Nephron (organoid): Measurements from ENCODE around the gene KIAA0930.

Source experiments
- H3K27ac Mint-ChIP-seq, 3 experiments: 2 replicates each; pipeline ENCODE4 v1.8.0; 2020; ENCODE audit warnings: mixed read lengths in 3 of 3, mild to moderate bottlenecking in 2 of 3, moderate library complexity in 1 of 3
- H3K27me3 Mint-ChIP-seq: 2 replicates; pipeline ENCODE4 v1.8.0; 2021; ENCODE audit warnings: low read depth, mild to moderate bottlenecking, moderate library complexity, mixed read lengths
- H3K36me3 Mint-ChIP-seq: 2 replicates; pipeline ENCODE4 v1.8.0; 2020; ENCODE audit warnings: low read depth, mixed read lengths
- H3K4me1 Mint-ChIP-seq: 2 replicates; pipeline ENCODE4 v1.8.0; 2020; ENCODE audit warnings: mixed read lengths
- H3K4me3 Mint-ChIP-seq, 3 experiments: 2 replicates each; pipeline ENCODE4 v1.8.0; 2020; ENCODE audit warnings: mild to moderate bottlenecking in 3 of 3, mixed read lengths in 3 of 3, moderate library complexity in 2 of 3
- H3K9me3 Mint-ChIP-seq: 2 replicates; pipeline ENCODE4 v1.8.0; 2020; ENCODE audit warnings: mixed read lengths
- TF ChIP-seq, protein P1 (sequence below), 3 experiments: fragments of 200-600 bp; sonication (generic); IDR thresholded peaks; one replicate each; pipeline ENCODE4 v1.5.0; 2021; ENCODE audit warnings: antibody characterized with exemption in 3 of 3; ENCODE audit not compliant: unreplicated experiment in 3 of 3

KIAA0930 gene

DNA sequence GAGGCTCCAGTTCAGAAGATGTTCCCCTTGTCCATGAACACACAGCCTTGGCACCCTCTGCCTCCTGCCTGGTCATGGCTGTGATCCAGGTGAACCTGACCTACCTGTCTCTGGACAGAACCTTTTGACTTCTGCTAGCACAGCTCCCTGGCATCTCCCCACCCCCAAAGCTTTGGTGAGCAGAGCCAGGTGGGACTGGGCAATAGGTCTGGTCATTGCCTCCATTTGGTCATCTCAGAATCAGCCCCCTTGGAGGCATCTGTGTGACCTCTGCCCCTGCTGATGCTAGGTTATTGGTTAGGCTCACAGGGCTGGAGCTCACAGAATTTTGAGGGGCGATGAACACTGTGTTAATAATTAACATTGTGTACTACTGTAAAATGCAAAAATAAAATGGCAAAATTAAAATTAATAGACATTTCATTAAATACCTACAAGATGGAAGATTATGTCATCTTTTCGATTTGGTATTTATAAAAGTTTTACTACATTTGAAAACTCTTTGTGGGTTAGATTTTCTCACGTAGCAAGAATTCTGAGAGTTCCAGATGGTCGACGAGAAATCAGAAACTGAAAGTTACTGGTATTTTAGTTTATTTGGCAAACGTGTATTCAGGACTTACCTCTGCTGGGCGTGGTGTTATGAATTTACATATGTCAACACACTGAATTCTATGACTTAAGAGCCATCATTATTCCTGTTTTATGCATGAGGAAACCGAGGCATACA, 8.3 kb upstream of the KIAA0930 start:
- TF ChIP-seq, protein P1, sequence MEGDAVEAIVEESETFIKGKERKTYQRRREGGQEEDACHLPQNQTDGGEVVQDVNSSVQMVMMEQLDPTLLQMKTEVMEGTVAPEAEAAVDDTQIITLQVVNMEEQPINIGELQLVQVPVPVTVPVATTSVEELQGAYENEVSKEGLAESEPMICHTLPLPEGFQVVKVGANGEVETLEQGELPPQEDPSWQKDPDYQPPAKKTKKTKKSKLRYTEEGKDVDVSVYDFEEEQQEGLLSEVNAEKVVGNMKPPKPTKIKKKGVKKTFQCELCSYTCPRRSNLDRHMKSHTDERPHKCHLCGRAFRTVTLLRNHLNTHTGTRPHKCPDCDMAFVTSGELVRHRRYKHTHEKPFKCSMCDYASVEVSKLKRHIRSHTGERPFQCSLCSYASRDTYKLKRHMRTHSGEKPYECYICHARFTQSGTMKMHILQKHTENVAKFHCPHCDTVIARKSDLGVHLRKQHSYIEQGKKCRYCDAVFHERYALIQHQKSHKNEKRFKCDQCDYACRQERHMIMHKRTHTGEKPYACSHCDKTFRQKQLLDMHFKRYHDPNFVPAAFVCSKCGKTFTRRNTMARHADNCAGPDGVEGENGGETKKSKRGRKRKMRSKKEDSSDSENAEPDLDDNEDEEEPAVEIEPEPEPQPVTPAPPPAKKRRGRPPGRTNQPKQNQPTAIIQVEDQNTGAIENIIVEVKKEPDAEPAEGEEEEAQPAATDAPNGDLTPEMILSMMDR (IDR thresholded peaks at IDR 0.05; ENCODE audit: unreplicated experiment in 3 of 3), result no peak
- Mint-ChIP-seq H3K4me3 (no peak overlapping the region), H3K27ac (peak overlapping the region in 1 of 3 experiments; percentile 89), H3K36me3 (no peaks in the 10 kb centered on the region), H3K4me1 (peaks cover 8% of the 10 kb centered on the region), H3K9me3 (no peaks in the 10 kb centered on the region), H3K27me3 (peaks cover 8% of the 10 kb centered on the region)

DNA sequence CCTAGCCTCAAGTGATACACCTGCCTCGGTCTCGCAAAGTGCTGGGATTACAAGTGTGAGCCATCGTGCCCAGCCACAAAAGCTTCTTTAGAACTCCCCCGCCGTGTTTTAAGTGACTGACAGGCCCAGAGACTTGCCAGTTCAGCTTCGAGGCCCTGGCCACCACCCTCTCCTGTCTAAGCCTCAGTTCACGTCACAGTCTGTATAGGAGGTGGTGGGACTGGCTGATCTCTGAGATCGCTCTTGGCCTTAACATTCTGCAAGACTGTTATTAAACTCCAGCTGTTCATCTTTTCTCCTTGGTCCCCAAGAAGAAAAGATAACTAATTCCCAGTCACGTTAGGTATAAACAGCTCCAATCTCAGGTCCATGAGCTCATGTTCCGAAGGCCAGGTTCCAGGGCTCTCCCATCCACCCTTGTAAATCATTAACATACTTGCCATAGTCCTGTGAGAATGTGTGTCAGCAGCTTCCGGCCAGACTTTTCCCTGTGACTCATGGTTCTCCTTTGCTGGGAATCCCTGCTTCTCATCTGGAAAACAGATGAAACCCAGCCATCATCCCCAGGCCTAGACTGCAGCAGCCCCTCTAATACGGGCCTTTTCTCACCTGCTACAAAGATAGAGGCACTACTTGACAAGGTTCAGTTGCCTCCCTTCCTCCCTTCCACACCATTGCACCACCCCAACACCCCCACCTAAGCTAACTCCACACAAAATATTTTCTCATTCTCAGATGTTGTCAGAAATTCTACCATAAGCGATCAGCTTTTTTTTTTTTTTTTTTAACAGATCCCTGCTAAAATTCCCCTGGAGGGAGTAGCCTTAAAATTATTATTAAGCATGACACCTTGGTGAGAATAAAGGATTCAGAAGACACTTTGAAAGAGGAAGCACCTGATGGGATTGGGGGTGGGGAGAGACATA, 5.6 kb upstream of the KIAA0930 start:
- H3K4me1 Mint-ChIP-seq, result peaks cover 12% of the 10 kb centered on the region
- H3K4me3 Mint-ChIP-seq, result peak overlapping the region in 1 of 3 experiments; percentile 31
- no peaks in the 10 kb centered on the region for H3K36me3 Mint-ChIP-seq
- peaks cover 7% of the 10 kb centered on the region for H3K27me3 Mint-ChIP-seq
- H3K27ac Mint-ChIP-seq, result peak overlapping the region; percentile 81 to 98 (median 95)
- TF ChIP-seq, protein P1 (IDR thresholded peaks at IDR 0.05; ENCODE audit: unreplicated experiment in 3 of 3), result no peak
- H3K9me3 Mint-ChIP-seq, result no peaks in the 10 kb centered on the region

DNA sequence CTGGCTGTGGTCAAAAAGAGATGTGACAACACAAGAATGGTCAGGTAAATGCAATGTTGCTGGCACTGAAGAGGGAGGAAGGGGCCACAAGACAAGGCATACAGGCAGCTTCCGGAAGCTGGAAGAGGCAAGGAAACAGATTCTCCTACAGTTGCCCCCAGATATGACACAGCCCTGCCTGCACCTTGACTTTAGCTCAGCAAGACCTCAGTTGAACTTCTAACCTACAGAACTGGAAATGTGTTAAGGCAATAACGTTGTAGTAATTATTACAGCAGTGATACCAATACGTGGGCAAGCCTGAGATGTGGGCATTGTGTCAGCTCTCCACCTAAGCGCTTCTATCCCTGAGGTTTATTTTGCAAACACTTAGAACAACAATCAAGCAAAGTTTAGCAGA, 4.2 kb upstream of the KIAA0930 start:
- Mint-ChIP-seq H3K9me3 (no peaks in the 10 kb centered on the region), H3K36me3 (no peaks in the 10 kb centered on the region), H3K27ac (peak overlapping the region in 2 of 3 experiments; percentile 23 to 98), H3K4me1 (peaks cover 12% of the 10 kb centered on the region), H3K27me3 (peaks cover 6% of the 10 kb centered on the region), H3K4me3 (no peak overlapping the region)
- TF ChIP-seq, protein P1 (IDR thresholded peaks at IDR 0.05; ENCODE audit: unreplicated experiment in 3 of 3), result no peak

DNA sequence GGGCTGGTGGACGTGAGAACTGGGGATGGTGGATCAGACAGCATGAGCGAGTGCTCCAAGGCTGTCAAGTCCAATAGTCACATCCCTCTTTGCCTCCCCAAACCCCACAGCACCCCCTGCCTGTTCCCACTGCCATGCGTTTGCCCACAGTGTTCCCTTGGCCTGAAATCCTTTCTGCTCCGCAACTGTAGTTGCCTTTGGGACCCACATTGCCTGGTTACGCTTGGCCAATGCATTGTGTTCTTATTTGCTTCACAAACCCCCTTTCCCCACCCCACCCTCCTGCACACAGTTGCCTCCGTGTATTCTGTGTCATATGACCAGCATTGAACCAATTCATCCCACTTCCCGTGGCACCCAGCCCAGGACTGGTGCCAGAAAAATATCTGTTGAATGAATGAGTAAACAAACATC, 2.1 kb upstream of the KIAA0930 start:
- Mint-ChIP-seq H3K4me1 (peaks cover 29% of the 10 kb centered on the region), H3K36me3 (peaks cover 5% of the 10 kb centered on the region), H3K9me3 (no peaks in the 10 kb centered on the region), H3K27ac (no peak overlapping the region), H3K27me3 (peaks cover 14% of the 10 kb centered on the region), H3K4me3 (peak overlapping the region; percentile 53 to 73 (median 70))
- TF ChIP-seq, protein P1 (IDR thresholded peaks at IDR 0.05; ENCODE audit: unreplicated experiment in 3 of 3), result no peak

DNA sequence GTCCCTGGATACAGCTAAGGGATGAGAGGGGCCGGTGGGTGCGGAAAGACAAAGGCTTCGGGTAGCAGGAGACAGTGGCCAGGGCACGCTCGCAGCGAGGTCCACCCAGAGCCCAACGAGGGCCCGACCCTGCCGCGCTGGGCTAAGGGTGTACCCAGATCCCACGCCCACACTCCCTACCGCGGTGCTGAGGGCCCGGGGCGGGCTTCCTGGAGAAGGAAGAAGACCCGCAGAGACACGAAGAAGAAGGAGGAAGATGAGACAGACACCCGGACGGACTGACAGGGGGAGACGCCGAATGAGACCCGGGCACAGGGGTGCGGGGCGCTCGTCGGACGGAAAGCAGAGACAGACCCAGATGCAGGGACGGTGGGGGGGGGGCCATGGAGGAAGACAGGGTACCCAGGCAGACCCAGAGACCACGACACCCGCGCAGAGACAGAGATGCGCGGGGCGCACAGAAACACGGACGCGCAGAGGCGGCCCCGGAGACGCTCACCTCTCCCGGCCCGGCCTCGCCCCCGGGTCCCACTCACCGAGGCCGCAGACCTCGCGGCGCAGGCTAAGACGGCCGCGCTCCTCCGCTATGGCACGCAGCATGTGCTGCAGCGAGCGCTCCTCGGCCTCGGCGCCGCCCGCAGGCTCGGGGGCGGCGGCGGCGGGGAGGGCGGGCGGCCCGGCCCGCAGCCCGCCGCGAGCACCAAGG, 437 bp downstream of the KIAA0930 start:
- H3K4me3 Mint-ChIP-seq, result peak overlapping the region; percentile 90 to 92 (median 91)
- peaks cover 5% of the 10 kb centered on the region for H3K36me3 Mint-ChIP-seq
- H3K4me1 Mint-ChIP-seq, result peaks cover 21% of the 10 kb centered on the region

More for the DNA sequence above, 437 bp downstream of the KIAA0930 start:
- no peaks in the 10 kb centered on the region for H3K9me3 Mint-ChIP-seq
- TF ChIP-seq, protein P1 (IDR thresholded peaks at IDR 0.05; ENCODE audit: unreplicated experiment in 3 of 3), result no peak
- H3K27ac Mint-ChIP-seq, result peak overlapping the region in 1 of 3 experiments; percentile 19
- H3K27me3 Mint-ChIP-seq, result peaks cover 14% of the 10 kb centered on the region
